Hypothalamus (tissue), 51 donors: Measurements from ENCODE around the gene RGL2.
"Not testable (repeated sequence)": the region's sequence is repeated elsewhere in the genome, so short reads cannot be mapped to it uniquely, and the experiment has no call there.

Experiments
- DNase-seq, 51 donors: peaks; one replicate each; lab custom pipeline; 2025; lab: John Stamatoyannopoulos, UW

RGL2 gene

GRCh38 chr6:33298773-33299236, at the start of gene RGL2:
Gene RGL2 (minus strand): TSS chr6:33298942. CDS start chr6:33298610, 332 bp downstream.
- DNase-seq, result peak in 49 of 51 donors; percentile 39 to 93 (median 78)

GRCh38 chr6:33347816-33348215, 49.1 kb upstream of the RGL2 start:
- DNase-seq, result no peak

- not testable (repeated sequence) for DNase-seq
Observed at GRCh38 chr6:33346972-33347371, 48.2 kb upstream of the RGL2 start.

GRCh38 chr6:33344701-33345697, 46.3 kb upstream of the RGL2 start:
- peak in 24 of 51 donors; percentile 2 to 42 (median 14) for DNase-seq

- DNase-seq, result no peak
Observed at GRCh38 chr6:33343953-33344611, 45.3 kb upstream of the RGL2 start.

GRCh38 chr6:33343606-33343952, 44.8 kb upstream of the RGL2 start:
- not testable (repeated sequence) for DNase-seq

- DNase-seq, result no peak
Observed at GRCh38 chr6:33339193-33339592, 40.5 kb upstream of the RGL2 start.

- DNase-seq, result no peak
Observed at GRCh38 chr6:33336495-33336894, 37.8 kb upstream of the RGL2 start.

GRCh38 chr6:33335916-33336315, 37.2 kb upstream of the RGL2 start:
- DNase-seq, result no peak

GRCh38 chr6:33333666-33334065, 34.9 kb upstream of the RGL2 start:
- DNase-seq, result no peak

- DNase-seq, result no peak
Observed at GRCh38 chr6:33330736-33331135, 32.0 kb upstream of the RGL2 start.

GRCh38 chr6:33329058-33329457, 30.3 kb upstream of the RGL2 start:
- DNase-seq, result no peak

GRCh38 chr6:33324125-33324524, 25.4 kb upstream of the RGL2 start:
- no peak for DNase-seq

- DNase-seq, result peak in 3 of 51 donors; percentile 41 to 46 (median 43)
Observed at GRCh38 chr6:33323623-33323948, 24.8 kb upstream of the RGL2 start.

- DNase-seq, result no peak
Observed at GRCh38 chr6:33321227-33321626, 22.5 kb upstream of the RGL2 start.

GRCh38 chr6:33320315-33321181, 21.8 kb upstream of the RGL2 start:
- DNase-seq, result no peak

GRCh38 chr6:33319939-33320314, 21.2 kb upstream of the RGL2 start:
- no peak for DNase-seq

GRCh38 chr6:33318426-33319073, 19.8 kb upstream of the RGL2 start:
- no peak for DNase-seq

- peak; percentile 71 to 99 (median 96) for DNase-seq
Observed at GRCh38 chr6:33317669-33318425, 19.1 kb upstream of the RGL2 start, which contains the start of gene ZBTB22. Gene ZBTB22 (minus strand): TSS chr6:33317744. CDS start chr6:33316916, 828 bp downstream.

GRCh38 chr6:33317419-33317668, 18.6 kb upstream of the RGL2 start:
- DNase-seq, result peak in 17 of 51 donors; percentile 35 to 81 (median 76)
